ENCODE results near the gene ATG16L2. TPM values are rescaled to one million over a fixed set of nuclear protein-coding genes. Genes with fewer than 3 reads are reported as not detected.

The ATG16L2 gene
- total and polyA plus RNA-seq, 8 donors: 41.5 to 87.3 (median 50.3) TPM

GRCh38 chr11:72864702-72865655 is 50.8 kb downstream of the ATG16L2 start:
- ATAC-seq (peak; percentile 32), DNase-seq (no peak)
- no peak for TF ChIP-seq CTCF (IDR thresholded peaks at IDR 0.05)
- Histone ChIP-seq H3K4me1 (peaks cover 0 to 15% of the 10 kb centered on the region in 2 donors), H3K9me3 (no peaks in the 10 kb centered on the region), H3K27ac (no peak overlapping the region), H3K36me3 (peaks cover 0 to 6% of the 10 kb centered on the region in 2 donors), H3K27me3 (no peaks in the 10 kb centered on the region), H3K4me3 (no peak overlapping the region)
- intact Hi-C loops (cut with DNase I): no loop called here

- H3K4me3 ChIP-seq: no peak overlapping the region
- TF ChIP-seq CTCF (IDR thresholded peaks at IDR 0.05): no peak
- no peaks in the 10 kb centered on the region for H3K9me3 ChIP-seq
- no peaks in the 10 kb centered on the region for H3K27me3 ChIP-seq
- no peak overlapping the region for H3K27ac ChIP-seq
- peaks cover 0 to 5% of the 10 kb centered on the region in 2 donors for H3K36me3 ChIP-seq
- peaks cover 0 to 9% of the 10 kb centered on the region in 2 donors for H3K4me1 ChIP-seq
- intact Hi-C loops (cut with DNase I): no loop called here
- DNase-seq (no peak), ATAC-seq (no peak)
These were observed 53.8 kb downstream of the ATG16L2 start for GRCh38 chr11:72867970-72868369.

- DNase-seq: peak in 1 of 4 donors; percentile 21
These were observed 55.6 kb downstream of the ATG16L2 start for GRCh38 chr11:72869831-72870230.

GRCh38 chr11:72871119-72871518 is 56.9 kb downstream of the ATG16L2 start:
- no peak overlapping the region for H3K4me3 ChIP-seq
- ATAC-seq: no peak
- peak in 1 of 4 donors; percentile 44 for DNase-seq
- H3K4me1 ChIP-seq: no peaks in the 10 kb centered on the region
- H3K36me3 ChIP-seq: peaks cover 0 to 5% of the 10 kb centered on the region in 2 donors
- H3K27me3 ChIP-seq: no peaks in the 10 kb centered on the region
- H3K27ac ChIP-seq: no peak overlapping the region
- TF ChIP-seq CTCF (IDR thresholded peaks at IDR 0.05): no peak
- intact Hi-C loops (cut with DNase I): no loop called here
- no peaks in the 10 kb centered on the region for H3K9me3 ChIP-seq

More at GRCh38 chr11:72869831-72870230, 55.6 kb downstream of the ATG16L2 start:
- Histone ChIP-seq H3K27ac (no peak overlapping the region), H3K4me1 (peaks cover 0 to 5% of the 10 kb centered on the region in 2 donors), H3K36me3 (peaks cover 0 to 5% of the 10 kb centered on the region in 2 donors), H3K27me3 (no peaks in the 10 kb centered on the region), H3K4me3 (no peak overlapping the region), H3K9me3 (no peaks in the 10 kb centered on the region)
- intact Hi-C loops (cut with DNase I): no loop called here
- no peak for TF ChIP-seq CTCF (IDR thresholded peaks at IDR 0.05)
- no peak for ATAC-seq

GRCh38 chr11:72872012-72872411 is 57.8 kb downstream of the ATG16L2 start:
- intact Hi-C loops (cut with DNase I): no loop called here

More at GRCh38 chr11:72872012-72872411, 57.8 kb downstream of the ATG16L2 start:
- no peak overlapping the region for H3K27ac ChIP-seq
- H3K4me3 ChIP-seq: no peak overlapping the region
- TF ChIP-seq CTCF (IDR thresholded peaks at IDR 0.05): no peak
- ATAC-seq: no peak
- H3K27me3 ChIP-seq: no peaks in the 10 kb centered on the region
- H3K4me1 ChIP-seq: no peaks in the 10 kb centered on the region
- H3K36me3 ChIP-seq: peaks cover 0 to 5% of the 10 kb centered on the region in 2 donors
- no peaks in the 10 kb centered on the region for H3K9me3 ChIP-seq
- no peak for DNase-seq

Data from left lung (tissue), 10 donors.